H9 (cell line): Measurements from ENCODE around the gene ING2. TPM values are rescaled to one million over a fixed set of nuclear protein-coding genes. Genes with fewer than 3 reads are reported as not detected.
"Not testable (repeated sequence)": the region's sequence is repeated elsewhere in the genome, so short reads cannot be mapped to it uniquely, and the experiment has no call there.

Experiments used
- DNase-seq: peaks from one replicate; pipeline ENCODE4 v3.0.0-alpha.2; 2017
- H2AFZ ChIP-seq: one replicate; pipeline ENCODE4 v1.6.1; 2013; ENCODE audit warnings: mild to moderate bottlenecking, low read length, control low read depth, moderate library complexity
- H2AK5ac ChIP-seq: 2 replicates; pipeline ENCODE4 v1.6.1; 2013; ENCODE audit warnings: low read length, control low read depth, mixed read lengths; ENCODE audit not compliant: insufficient read length
- H2BK120ac ChIP-seq: one replicate; pipeline ENCODE4 v1.6.1; 2013; ENCODE audit warnings: low read depth, mild to moderate bottlenecking, low read length, control low read depth, inconsistent platforms; ENCODE audit not compliant: poor library complexity, severe bottlenecking
- H2BK12ac ChIP-seq: 2 replicates; pipeline ENCODE4 v1.6.1; 2013; ENCODE audit warnings: low read length, control low read depth, mixed read lengths, low read depth; ENCODE audit not compliant: insufficient read length
- H2BK15ac ChIP-seq: 2 replicates; pipeline ENCODE4 v1.6.1; 2013; ENCODE audit warnings: low read depth, low read length, control low read depth
- H2BK20ac ChIP-seq: one replicate; pipeline ENCODE4 v1.6.1; 2013; ENCODE audit warnings: low read depth, mild to moderate bottlenecking, low read length, control low read depth, inconsistent platforms; ENCODE audit not compliant: poor library complexity, severe bottlenecking
- H2BK5ac ChIP-seq: 2 replicates; pipeline ENCODE4 v1.6.1; 2013; ENCODE audit warnings: low read length, control low read depth, mixed read lengths; ENCODE audit not compliant: insufficient read length
- H3K14ac ChIP-seq: 2 replicates; pipeline ENCODE4 v1.6.1; 2013; ENCODE audit warnings: low read length, control low read depth; ENCODE audit not compliant: insufficient read depth
- H3K18ac ChIP-seq: 2 replicates; pipeline ENCODE4 v1.6.1; 2013; ENCODE audit warnings: low read depth, mild to moderate bottlenecking, mixed read lengths, low read length, control low read depth; ENCODE audit not compliant: insufficient read length
- H3K23ac ChIP-seq: 2 replicates; pipeline ENCODE4 v1.6.1; 2013; ENCODE audit warnings: low read length, control low read depth, mixed read lengths, low read depth; ENCODE audit not compliant: insufficient read length
- H3K23me2 ChIP-seq: 2 replicates; pipeline ENCODE4 v1.6.1; 2013; ENCODE audit warnings: low read depth, mild to moderate bottlenecking, mixed read lengths, low read length, control low read depth; ENCODE audit not compliant: insufficient read length, poor library complexity, severe bottlenecking
- H3K27ac ChIP-seq: 2 replicates; pipeline ENCODE4 v1.5.1; 2013; ENCODE audit warnings: low read length, control low read depth, mixed read lengths, low read depth; ENCODE audit not compliant: insufficient read length
- H3K27me3 ChIP-seq: 2 replicates; pipeline ENCODE4 v1.6.1; 2013; ENCODE audit warnings: low read length, control low read depth, inconsistent platforms; ENCODE audit not compliant: insufficient read depth
- H3K4ac ChIP-seq: 2 replicates; pipeline ENCODE4 v1.6.1; 2013; ENCODE audit warnings: low read depth, mild to moderate bottlenecking, control low read depth, inconsistent platforms, low read length, moderate library complexity
- H3K4me1 ChIP-seq: 2 replicates; pipeline ENCODE4 v1.6.1; 2013; ENCODE audit warnings: low read length, control low read depth, inconsistent platforms; ENCODE audit not compliant: insufficient read depth
- H3K4me2 ChIP-seq: 2 replicates; pipeline ENCODE4 v1.6.1; 2013; ENCODE audit warnings: low read length, control low read depth, mixed read lengths; ENCODE audit not compliant: insufficient read length, insufficient read depth
- H3K56ac ChIP-seq: 2 replicates; pipeline ENCODE4 v1.6.1; 2013; ENCODE audit warnings: low read depth, mild to moderate bottlenecking, mixed read lengths, low read length, control low read depth; ENCODE audit not compliant: insufficient read length
- H3K79me1 ChIP-seq: 2 replicates; pipeline ENCODE4 v1.6.1; 2013; ENCODE audit warnings: low read depth, mild to moderate bottlenecking, moderate library complexity, low read length, control low read depth, inconsistent platforms; ENCODE audit not compliant: insufficient read depth, poor library complexity, severe bottlenecking
- H3K79me2 ChIP-seq: 2 replicates; pipeline ENCODE4 v1.6.1; 2013; ENCODE audit warnings: low read length, control low read depth, inconsistent platforms; ENCODE audit not compliant: insufficient read depth
- H3K9ac ChIP-seq: 2 replicates; pipeline ENCODE4 v1.6.1; 2013; ENCODE audit warnings: low read length, control low read depth, mixed read lengths; ENCODE audit not compliant: insufficient read length; ENCODE audit errors: extremely low read depth
- H3K9me3 ChIP-seq: one replicate; pipeline ENCODE4 v1.6.1; 2013; ENCODE audit warnings: low read depth, low read length, inconsistent platforms; ENCODE audit not compliant: control insufficient read depth
- H3T11ph ChIP-seq: one replicate; pipeline ENCODE4 v1.6.1; 2013; ENCODE audit warnings: mild to moderate bottlenecking, low read length, control low read depth, inconsistent platforms
- H4K20me1 ChIP-seq: one replicate; pipeline ENCODE4 v1.6.1; 2013; ENCODE audit not compliant: control insufficient read depth, insufficient read length, insufficient read depth
- H4K5ac ChIP-seq: 2 replicates; pipeline ENCODE4 v1.6.1; 2013; ENCODE audit warnings: low read depth, mild to moderate bottlenecking, mixed read lengths, low read length, control low read depth; ENCODE audit not compliant: insufficient read length
- H4K8ac ChIP-seq: replicated peaks from 2 replicates; pipeline ENCODE4 v1.6.1; 2013; ENCODE audit warnings: low read length, control low read depth, mixed read lengths, low read depth; ENCODE audit not compliant: insufficient read length
- H4K91ac ChIP-seq: 2 replicates; pipeline ENCODE4 v1.6.1; 2013; ENCODE audit warnings: low read depth, mild to moderate bottlenecking, moderate library complexity, mixed read lengths, low read length, control low read depth; ENCODE audit not compliant: insufficient read length
- H3K27ac Mint-ChIP-seq, 3 experiments: 2 replicates in 2 of 3; 3 replicates in 1 of 3; pipeline ENCODE4 v1.8.0; 2020 to 2021; ENCODE audit warnings: mixed read lengths in 3 of 3, mild to moderate bottlenecking in 1 of 3, moderate library complexity in 1 of 3
- H3K27me3 Mint-ChIP-seq: 2 replicates; pipeline ENCODE4 v1.8.0; 2021; ENCODE audit warnings: low read depth, mild to moderate bottlenecking, moderate library complexity, mixed read lengths
- H3K36me3 Mint-ChIP-seq, 3 experiments: 2 replicates in 2 of 3; 3 replicates in 1 of 3; pipeline ENCODE4 v1.8.0; 2020 to 2021; ENCODE audit warnings: low read depth in 3 of 3, mixed read lengths in 3 of 3; ENCODE audit not compliant: insufficient read depth in 1 of 3
- H3K4me1 Mint-ChIP-seq, 2 experiments: 2 replicates each; pipeline ENCODE4 v1.8.0; 2020; ENCODE audit warnings: mixed read lengths in 2 of 2
- H3K4me3 Mint-ChIP-seq, 2 experiments: 2 replicates in 1 of 2; 3 replicates in 1 of 2; pipeline ENCODE4 v1.8.0; 2020 to 2021; ENCODE audit warnings: mild to moderate bottlenecking in 2 of 2, mixed read lengths in 2 of 2, moderate library complexity in 1 of 2
- H3K9me3 Mint-ChIP-seq, 2 experiments: 2 replicates in 1 of 2; 3 replicates in 1 of 2; pipeline ENCODE4 v1.8.0; 2020; ENCODE audit warnings: mild to moderate bottlenecking in 2 of 2, mixed read lengths in 2 of 2, moderate library complexity in 1 of 2
- WGBS: extraction: QIAGEN DNeasy Blood & Tissue Kit; methylation state at CpG from one replicate; pipeline ENCODE4 v1.1.7; 2013; ENCODE audit warnings: missing lambda C conversion rate, low lambda C conversion rate, mixed read lengths; ENCODE audit not compliant: insufficient read length; ENCODE audit errors: extremely low coverage; 5-methylcytosine and 5-hydroxymethylcytosine counted together
- total RNA-seq: library from RNA; stranded (reverse); gene quantifications from 2 replicates; pipeline ENCODE4 v1.2.1, GENCODE V29; 2021
- TF ChIP-seq, protein P1 (sequence below): fragments of 200-600 bp; sonication (generic); conservative IDR thresholded peaks from 3 replicates; pipeline ENCODE4 v1.8.0; 2021; ENCODE audit warnings: antibody characterized with exemption, mild to moderate bottlenecking

Gene ING2
- total RNA-seq, 1 experiment from 2014 or later = 18.6 TPM

DNA sequence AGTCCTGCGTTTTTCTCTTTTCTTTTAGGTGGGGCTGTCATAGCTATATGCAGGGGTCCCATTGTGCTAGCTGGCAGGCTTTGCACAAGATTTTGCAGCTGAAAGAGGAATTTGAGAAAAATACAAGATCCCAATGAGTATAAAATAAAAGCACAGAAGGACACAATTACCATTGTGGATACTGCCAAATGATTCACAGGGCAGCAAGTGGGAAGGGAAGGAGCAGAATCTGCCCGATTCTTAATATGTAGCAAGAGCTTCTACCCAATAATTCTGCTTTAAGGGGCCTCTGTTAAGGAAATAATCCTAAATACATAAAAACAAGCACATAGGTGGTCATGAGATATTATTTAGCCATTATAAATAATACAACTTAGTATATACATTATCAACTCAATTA, 25.9 kb upstream of the ING2 start:
- no peaks in the 10 kb centered on the region for H3K9me3 ChIP-seq
- H2AFZ ChIP-seq = no peak overlapping the region
- no peak overlapping the region for H4K91ac ChIP-seq
- no peak overlapping the region for H2BK20ac ChIP-seq
- no peaks in the 10 kb centered on the region for H4K20me1 ChIP-seq
- H3K4me2 ChIP-seq = no peak overlapping the region
- TF ChIP-seq, protein P1, sequence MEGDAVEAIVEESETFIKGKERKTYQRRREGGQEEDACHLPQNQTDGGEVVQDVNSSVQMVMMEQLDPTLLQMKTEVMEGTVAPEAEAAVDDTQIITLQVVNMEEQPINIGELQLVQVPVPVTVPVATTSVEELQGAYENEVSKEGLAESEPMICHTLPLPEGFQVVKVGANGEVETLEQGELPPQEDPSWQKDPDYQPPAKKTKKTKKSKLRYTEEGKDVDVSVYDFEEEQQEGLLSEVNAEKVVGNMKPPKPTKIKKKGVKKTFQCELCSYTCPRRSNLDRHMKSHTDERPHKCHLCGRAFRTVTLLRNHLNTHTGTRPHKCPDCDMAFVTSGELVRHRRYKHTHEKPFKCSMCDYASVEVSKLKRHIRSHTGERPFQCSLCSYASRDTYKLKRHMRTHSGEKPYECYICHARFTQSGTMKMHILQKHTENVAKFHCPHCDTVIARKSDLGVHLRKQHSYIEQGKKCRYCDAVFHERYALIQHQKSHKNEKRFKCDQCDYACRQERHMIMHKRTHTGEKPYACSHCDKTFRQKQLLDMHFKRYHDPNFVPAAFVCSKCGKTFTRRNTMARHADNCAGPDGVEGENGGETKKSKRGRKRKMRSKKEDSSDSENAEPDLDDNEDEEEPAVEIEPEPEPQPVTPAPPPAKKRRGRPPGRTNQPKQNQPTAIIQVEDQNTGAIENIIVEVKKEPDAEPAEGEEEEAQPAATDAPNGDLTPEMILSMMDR = no peak
- Mint-ChIP-seq H3K27me3 (no peaks in the 10 kb centered on the region), H3K27ac (no peak overlapping the region), H3K4me3 (no peak overlapping the region), H3K4me1 (peaks cover 0 to 7% of the 10 kb centered on the region in 2 experiments; a peak in 1 of 4 replicates), H3K36me3 (peaks cover 0 to 17% (median 9%) of the 10 kb centered on the region in 3 experiments; a peak in 5 of 7 replicates), H3K9me3 (peaks cover 0 to 8% of the 10 kb centered on the region in 2 experiments; a peak in 3 of 5 replicates)
- H3K23ac ChIP-seq = no peak overlapping the region
- H3K27me3 ChIP-seq = no peaks in the 10 kb centered on the region
- H3K79me1 ChIP-seq = no peaks in the 10 kb centered on the region
- no peaks in the 10 kb centered on the region for H3K79me2 ChIP-seq
- no peak overlapping the region for H3T11ph ChIP-seq
- H2BK12ac ChIP-seq = no peak overlapping the region
- no peak overlapping the region for H3K56ac ChIP-seq
- H3K14ac ChIP-seq = no peak overlapping the region
- H2AK5ac ChIP-seq = no peak overlapping the region
- H3K4ac ChIP-seq = no peak overlapping the region
- no CpG with 5 or more reads among the region's 2 CpGs for WGBS
- H3K27ac ChIP-seq = no peak overlapping the region
- no peaks in the 10 kb centered on the region for H3K23me2 ChIP-seq
- H2BK120ac ChIP-seq = no peak overlapping the region
- no peak overlapping the region for H3K9ac ChIP-seq
- H2BK15ac ChIP-seq = no peak overlapping the region
- no peak overlapping the region for H2BK5ac ChIP-seq
- H3K4me1 ChIP-seq = no peaks in the 10 kb centered on the region; the same call in 1 of the 2 replicates
- H4K8ac ChIP-seq = no peak overlapping the region
- DNase-seq = no peak
- H4K5ac ChIP-seq = no peak overlapping the region
- H3K18ac ChIP-seq = no peak overlapping the region

DNA sequence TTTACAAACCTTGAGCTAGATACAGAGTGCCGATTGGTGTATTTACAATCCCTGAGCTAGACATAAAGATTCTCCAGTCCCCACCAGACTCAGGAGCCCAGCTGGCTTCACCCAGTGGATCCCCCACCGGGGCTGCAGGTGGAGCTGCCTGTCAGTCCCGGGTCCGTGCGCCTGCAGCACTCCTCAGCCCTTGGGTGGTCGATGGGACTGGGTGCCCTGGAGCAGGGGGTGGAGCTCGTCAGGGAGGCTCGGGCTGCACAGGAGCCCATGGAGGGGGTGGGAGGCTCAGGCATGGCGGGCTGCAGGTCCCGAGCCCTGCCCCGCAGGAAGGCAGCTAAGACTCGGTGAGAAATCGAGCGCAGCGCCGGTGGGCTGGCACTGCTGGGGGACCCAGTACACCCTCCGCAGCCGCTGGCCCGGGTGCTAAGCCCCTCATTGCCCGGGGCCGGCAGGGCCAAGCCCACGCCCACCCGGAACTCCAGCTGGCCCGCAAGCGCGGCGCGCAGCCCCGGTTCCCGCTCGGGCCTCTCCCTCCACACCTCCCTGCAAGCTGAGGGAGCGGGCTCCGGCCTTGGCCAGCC, 22.3 kb upstream of the ING2 start:
- H4K91ac ChIP-seq, H3K79me1 ChIP-seq: not testable (repeated sequence)

More for the DNA sequence above, 22.3 kb upstream of the ING2 start:
- H3K18ac ChIP-seq, H2BK120ac ChIP-seq, DNase-seq, H2BK5ac ChIP-seq, H3K4me2 ChIP-seq, H3K4me1 Mint-ChIP-seq, H3K27me3 Mint-ChIP-seq, H4K8ac ChIP-seq, H2AK5ac ChIP-seq, H2AFZ ChIP-seq, H3K4me1 ChIP-seq, H2BK15ac ChIP-seq, H2BK12ac ChIP-seq, H4K20me1 ChIP-seq, H3K4me3 Mint-ChIP-seq, H3K79me2 ChIP-seq, H3K23ac ChIP-seq, H3K9me3 ChIP-seq, H3K27me3 ChIP-seq, H3K9me3 Mint-ChIP-seq, H3K4ac ChIP-seq, H3K9ac ChIP-seq, H3K14ac ChIP-seq, H3K27ac ChIP-seq, H2BK20ac ChIP-seq, H3K56ac ChIP-seq, H3K23me2 ChIP-seq, H3T11ph ChIP-seq, H4K5ac ChIP-seq, H3K27ac Mint-ChIP-seq: not testable (repeated sequence)
- peaks cover 0 to 17% (median 9%) of the 10 kb centered on the region in 3 experiments; a peak in 5 of 7 replicates for H3K36me3 Mint-ChIP-seq
- WGBS = no CpG with 5 or more reads among the region's 33 CpGs
